ENCODE data around the gene PSMA7.
A peak's percentile ranks its signal among the peaks of the same experiment; 100 is the strongest.
"Not testable (repeated sequence)": the region's sequence is repeated elsewhere in the genome, so short reads cannot be mapped to it uniquely, and the experiment has no call there.

The PSMA7 gene

GRCh38 chr20:62155428-62156253, 12.4 kb upstream of the PSMA7 start:
- no peak for DNase-seq (ENCODE audit: low spot score)

- no peak for DNase-seq (ENCODE audit: low spot score)
These were observed 8.7 kb upstream of the PSMA7 start for GRCh38 chr20:62151835-62152364.

GRCh38 chr20:62151225-62151624, 8.0 kb upstream of the PSMA7 start:
- no peak for DNase-seq (ENCODE audit: low spot score)

- DNase-seq (ENCODE audit: low spot score), result no peak
These were observed 7.0 kb upstream of the PSMA7 start for GRCh38 chr20:62150310-62150575.

GRCh38 chr20:62149532-62150309, 6.5 kb upstream of the PSMA7 start:
- DNase-seq (ENCODE audit: low spot score), result peak; percentile 50

- DNase-seq (ENCODE audit: low spot score), result no peak
These were observed 5.7 kb upstream of the PSMA7 start for GRCh38 chr20:62148908-62149314.

- DNase-seq (ENCODE audit: low spot score), result not testable (repeated sequence)
These were observed 5.2 kb upstream of the PSMA7 start for GRCh38 chr20:62148383-62148782.

GRCh38 chr20:62147528-62147927, 4.3 kb upstream of the PSMA7 start:
- DNase-seq (ENCODE audit: low spot score), result no peak

GRCh38 chr20:62147125-62147524, 3.9 kb upstream of the PSMA7 start:
- DNase-seq (ENCODE audit: low spot score), result no peak

GRCh38 chr20:62146019-62146755, 3.0 kb upstream of the PSMA7 start:
- no peak for DNase-seq (ENCODE audit: low spot score)

GRCh38 chr20:62145688-62146018, 2.5 kb upstream of the PSMA7 start:
- no peak for DNase-seq (ENCODE audit: low spot score)

GRCh38 chr20:62143957-62144825, 997 bp upstream of the PSMA7 start:
- peak; percentile 89 for DNase-seq (ENCODE audit: low spot score)

- DNase-seq (ENCODE audit: low spot score), result peak; percentile 51
These were observed 728 bp downstream of the PSMA7 start for GRCh38 chr20:62142252-62143080.

- DNase-seq (ENCODE audit: low spot score), result peak; percentile 31
These were observed 1.6 kb downstream of the PSMA7 start for GRCh38 chr20:62141397-62142251.

GRCh38 chr20:62141043-62141396, 2.2 kb downstream of the PSMA7 start:
- no peak for DNase-seq (ENCODE audit: low spot score)

- no peak for DNase-seq (ENCODE audit: low spot score)
These were observed 3.6 kb downstream of the PSMA7 start for GRCh38 chr20:62139636-62140035.

- no peak for DNase-seq (ENCODE audit: low spot score)
These were observed 4.3 kb downstream of the PSMA7 start for GRCh38 chr20:62138912-62139311.

GRCh38 chr20:62138204-62138543, 5.0 kb downstream of the PSMA7 start:
- DNase-seq (ENCODE audit: low spot score), result no peak

- DNase-seq (ENCODE audit: low spot score), result no peak
These were observed 5.6 kb downstream of the PSMA7 start for GRCh38 chr20:62137478-62138203.

- no peak for DNase-seq (ENCODE audit: low spot score)
These were observed 6.2 kb downstream of the PSMA7 start for GRCh38 chr20:62137092-62137384.
